Neural cell (in vitro differentiated cells): Measurements from ENCODE around the gene EPN1.

Source experiments
- EP300 ChIP-seq: fragments of 450-650 bp; conservative IDR thresholded peaks from 2 replicates; pipeline ENCODE4 v1.6.1; 2014; ENCODE audit warnings: antibody characterized with exemption, mild to moderate bottlenecking, moderate library complexity; ENCODE audit not compliant: poor library complexity, severe bottlenecking
- EZH2 ChIP-seq: fragments of 200-600, 300-800 bp; shearing (Covaris generic), sonication (generic); IDR thresholded peaks from 2 replicates; pipeline ENCODE4 v1.6.1; 2014; ENCODE audit warnings: antibody characterized with exemption, low read length, borderline replicate concordance, mild to moderate bottlenecking; ENCODE audit not compliant: insufficient read depth, poor library complexity, severe bottlenecking
- REST ChIP-seq: IDR thresholded peaks from 2 replicates; pipeline ENCODE4 v1.6.1; 2012; ENCODE audit warnings: borderline replicate concordance

- TF ChIP-seq REST (no peak), EP300 (no peak), EZH2 (no peak)
Measured at GRCh38 chr19:55635856-55636440, 39.1 kb upstream of the EPN1 start.
